HepG2 (cell line): Measurements from ENCODE around the gene OXLD1. TPM values are rescaled to one million over a fixed set of nuclear protein-coding genes. Genes with fewer than 3 reads are reported as not detected.
A peak's percentile ranks its signal among the peaks of the same experiment; 100 is the strongest.

Experiments used
- CHCHD3 ChIP-seq: sonication (generic); formaldehyde crosslinking; IDR thresholded peaks from 2 replicates; pipeline ENCODE4 v1.8.0; 2022; ENCODE audit warnings: mild to moderate bottlenecking, missing genetic modification reagents, moderate library complexity
- DMTF1 ChIP-seq: sonication (generic); formaldehyde crosslinking; IDR thresholded peaks from 2 replicates; pipeline ENCODE4 v1.4.0; 2020; ENCODE audit warnings: mild to moderate bottlenecking, missing genetic modification reagents
- HHEX ChIP-seq: IDR thresholded peaks from 2 replicates; pipeline ENCODE4 v1.6.1; 2016; ENCODE audit warnings: control low read depth
- KLF15 ChIP-seq: sonication (generic); formaldehyde crosslinking; IDR thresholded peaks from 2 replicates; pipeline ENCODE4 v1.8.1; 2023; ENCODE audit warnings: borderline replicate concordance, mild to moderate bottlenecking, inconsistent platforms, missing genetic modification reagents, mixed read lengths
- SMAD3 ChIP-seq: sonication (generic); formaldehyde crosslinking; IDR thresholded peaks from 2 replicates; pipeline ENCODE4 v1.4.0; 2020; ENCODE audit warnings: missing genetic modification reagents
- TOPORS ChIP-seq: sonication (generic); formaldehyde crosslinking; IDR thresholded peaks from 2 replicates; pipeline ENCODE4 v1.8.0; 2023; ENCODE audit warnings: mild to moderate bottlenecking, missing genetic modification reagents
- ZNF138 ChIP-seq: sonication (generic); formaldehyde crosslinking; IDR thresholded peaks from 2 replicates; pipeline ENCODE4 v1.5.0; 2020; ENCODE audit warnings: mild to moderate bottlenecking, low read depth, missing genetic modification reagents
- ZNF160 ChIP-seq: sonication (generic); formaldehyde crosslinking; IDR thresholded peaks from 2 replicates; pipeline ENCODE4 v1.8.0; 2022; ENCODE audit warnings: mild to moderate bottlenecking, inconsistent platforms, missing genetic modification reagents
- ZNF225 ChIP-seq: sonication (generic); formaldehyde crosslinking; IDR thresholded peaks from 2 replicates; pipeline ENCODE4 v1.4.0; 2020; ENCODE audit warnings: mild to moderate bottlenecking, missing genetic modification reagents
- polyA plus RNA-seq, 8 experiments: library from polyadenylated mRNA; depleted of rRNA in 3 of 8; stranded (reverse) in 7 of 8; unstranded in 1 of 8; fragments of >200 nt; fragmentation: Illumina TruSeq in 4 of 8; extraction: Trizol in 4 of 8; gene quantifications; 2 replicates each; pipeline versions ENCODE4 v1.2.1 to v1.2.3, GENCODE V29; 2011 to 2016; ENCODE audit warnings: low read depth in 4 of 8, missing spikeins in 1 of 8, mixed read lengths in 1 of 8; ENCODE audit not compliant: insufficient read depth in 1 of 8
- total RNA-seq, 5 experiments: library from RNA; depleted of rRNA; stranded (reverse); fragments of >200 nt; fragmentation: Illumina TruSeq; extraction: Trizol; gene quantifications; 2 replicates each; pipeline ENCODE4 v1.2.3, GENCODE V29; 2016; ENCODE audit warnings: low read depth in 1 of 5
- TF ChIP-seq, protein P1 (sequence below): sonication (generic); formaldehyde crosslinking; IDR thresholded peaks from 2 replicates; pipeline ENCODE4 v1.4.0; 2020; ENCODE audit warnings: mild to moderate bottlenecking, missing genetic modification reagents, borderline replicate concordance
- TF ChIP-seq, protein P2 (sequence below): sonication (generic); formaldehyde crosslinking; IDR thresholded peaks from 2 replicates; pipeline ENCODE4 v1.8.1; 2022; ENCODE audit warnings: low read depth, mild to moderate bottlenecking, missing genetic modification reagents
- TF ChIP-seq, protein P3 (sequence below): sonication (generic); formaldehyde crosslinking; IDR thresholded peaks from 2 replicates; pipeline ENCODE4 v1.4.0; 2020; ENCODE audit warnings: missing genetic modification reagents, borderline replicate concordance

The OXLD1 gene
- total and polyA plus RNA-seq, 2 of the 13 experiments (the other 11 are each of a cell fraction or from before 2014, with no cell fraction given): 27.1 to 37.5 TPM

DNA sequence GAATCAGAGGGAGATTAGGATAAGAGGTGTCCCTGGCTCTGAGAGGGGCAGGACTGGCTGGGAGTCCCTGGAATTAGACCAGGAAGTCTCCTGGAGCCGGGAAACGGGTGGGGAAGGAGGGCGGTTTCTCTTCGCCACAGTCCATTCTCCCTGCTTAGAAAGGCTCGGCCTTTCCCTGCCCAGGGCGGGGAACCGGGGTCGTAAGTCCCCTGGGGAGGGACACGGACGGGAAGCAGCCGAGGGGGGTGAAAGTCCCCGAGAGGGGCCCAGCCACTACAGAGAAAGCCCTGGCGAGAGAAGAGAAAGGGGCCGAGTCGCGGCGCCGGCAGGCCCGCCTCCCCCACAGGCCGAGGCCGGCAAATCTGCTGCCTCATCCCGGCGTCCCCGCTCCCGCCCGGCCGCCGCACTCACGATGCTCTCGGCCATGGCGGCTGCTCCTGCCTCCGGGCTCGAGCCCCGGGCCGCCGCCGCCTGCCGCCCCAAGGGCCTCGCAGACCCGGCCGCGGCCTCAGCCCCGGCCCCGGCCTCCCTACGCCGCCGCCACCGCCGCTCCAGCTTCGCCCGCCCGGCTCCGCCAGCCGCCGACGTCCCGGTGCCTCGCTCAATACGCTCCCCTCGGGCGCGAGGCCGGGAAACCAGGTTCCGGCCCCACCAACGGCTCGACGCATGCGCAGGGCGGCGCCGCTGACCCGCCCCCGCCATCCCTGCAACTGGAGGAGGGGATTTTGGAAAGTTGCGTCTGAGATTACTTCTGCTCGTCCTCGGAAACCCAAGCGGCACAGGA lies 29.7 kb downstream of the OXLD1 start, which contains the start of the genes NPLOC4 and TSPAN10 (continued):
- TF ChIP-seq DMTF1 (CRISPR knock-in tag) (no peak), ZNF138 (no peak), ZNF160 (CRISPR knock-in tag) (peak; percentile 85), KLF15 (CRISPR knock-in tag) (peak; percentile 90; the same call in 1 of the 2 replicates), TOPORS (CRISPR knock-in tag) (peak; percentile 55; the same call in 1 of the 2 replicates), HHEX (CRISPR knock-in tag) (no peak), SMAD3 (CRISPR knock-in tag) (peak; percentile 81; the same call in 1 of the 2 replicates), ZNF225 (CRISPR knock-in tag) (peak; percentile 62; the same call in 1 of the 2 replicates), CHCHD3 (no peak)
- TF ChIP-seq, protein P1, sequence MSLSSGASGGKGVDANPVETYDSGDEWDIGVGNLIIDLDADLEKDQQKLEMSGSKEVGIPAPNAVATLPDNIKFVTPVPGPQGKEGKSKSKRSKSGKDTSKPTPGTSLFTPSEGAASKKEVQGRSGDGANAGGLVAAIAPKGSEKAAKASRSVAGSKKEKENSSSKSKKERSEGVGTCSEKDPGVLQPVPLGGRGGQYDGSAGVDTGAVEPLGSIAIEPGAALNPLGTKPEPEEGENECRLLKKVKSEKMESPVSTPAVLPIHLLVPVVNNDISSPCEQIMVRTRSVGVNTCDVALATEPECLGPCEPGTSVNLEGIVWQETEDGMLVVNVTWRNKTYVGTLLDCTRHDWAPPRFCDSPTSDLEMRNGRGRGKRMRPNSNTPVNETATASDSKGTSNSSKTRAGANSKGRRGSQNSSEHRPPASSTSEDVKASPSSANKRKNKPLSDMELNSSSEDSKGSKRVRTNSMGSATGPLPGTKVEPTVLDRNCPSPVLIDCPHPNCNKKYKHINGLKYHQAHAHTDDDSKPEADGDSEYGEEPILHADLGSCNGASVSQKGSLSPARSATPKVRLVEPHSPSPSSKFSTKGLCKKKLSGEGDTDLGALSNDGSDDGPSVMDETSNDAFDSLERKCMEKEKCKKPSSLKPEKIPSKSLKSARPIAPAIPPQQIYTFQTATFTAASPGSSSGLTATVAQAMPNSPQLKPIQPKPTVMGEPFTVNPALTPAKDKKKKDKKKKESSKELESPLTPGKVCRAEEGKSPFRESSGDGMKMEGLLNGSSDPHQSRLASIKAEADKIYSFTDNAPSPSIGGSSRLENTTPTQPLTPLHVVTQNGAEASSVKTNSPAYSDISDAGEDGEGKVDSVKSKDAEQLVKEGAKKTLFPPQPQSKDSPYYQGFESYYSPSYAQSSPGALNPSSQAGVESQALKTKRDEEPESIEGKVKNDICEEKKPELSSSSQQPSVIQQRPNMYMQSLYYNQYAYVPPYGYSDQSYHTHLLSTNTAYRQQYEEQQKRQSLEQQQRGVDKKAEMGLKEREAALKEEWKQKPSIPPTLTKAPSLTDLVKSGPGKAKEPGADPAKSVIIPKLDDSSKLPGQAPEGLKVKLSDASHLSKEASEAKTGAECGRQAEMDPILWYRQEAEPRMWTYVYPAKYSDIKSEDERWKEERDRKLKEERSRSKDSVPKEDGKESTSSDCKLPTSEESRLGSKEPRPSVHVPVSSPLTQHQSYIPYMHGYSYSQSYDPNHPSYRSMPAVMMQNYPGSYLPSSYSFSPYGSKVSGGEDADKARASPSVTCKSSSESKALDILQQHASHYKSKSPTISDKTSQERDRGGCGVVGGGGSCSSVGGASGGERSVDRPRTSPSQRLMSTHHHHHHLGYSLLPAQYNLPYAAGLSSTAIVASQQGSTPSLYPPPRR (CRISPR knock-in tag): no peak
- TF ChIP-seq, protein P2, sequence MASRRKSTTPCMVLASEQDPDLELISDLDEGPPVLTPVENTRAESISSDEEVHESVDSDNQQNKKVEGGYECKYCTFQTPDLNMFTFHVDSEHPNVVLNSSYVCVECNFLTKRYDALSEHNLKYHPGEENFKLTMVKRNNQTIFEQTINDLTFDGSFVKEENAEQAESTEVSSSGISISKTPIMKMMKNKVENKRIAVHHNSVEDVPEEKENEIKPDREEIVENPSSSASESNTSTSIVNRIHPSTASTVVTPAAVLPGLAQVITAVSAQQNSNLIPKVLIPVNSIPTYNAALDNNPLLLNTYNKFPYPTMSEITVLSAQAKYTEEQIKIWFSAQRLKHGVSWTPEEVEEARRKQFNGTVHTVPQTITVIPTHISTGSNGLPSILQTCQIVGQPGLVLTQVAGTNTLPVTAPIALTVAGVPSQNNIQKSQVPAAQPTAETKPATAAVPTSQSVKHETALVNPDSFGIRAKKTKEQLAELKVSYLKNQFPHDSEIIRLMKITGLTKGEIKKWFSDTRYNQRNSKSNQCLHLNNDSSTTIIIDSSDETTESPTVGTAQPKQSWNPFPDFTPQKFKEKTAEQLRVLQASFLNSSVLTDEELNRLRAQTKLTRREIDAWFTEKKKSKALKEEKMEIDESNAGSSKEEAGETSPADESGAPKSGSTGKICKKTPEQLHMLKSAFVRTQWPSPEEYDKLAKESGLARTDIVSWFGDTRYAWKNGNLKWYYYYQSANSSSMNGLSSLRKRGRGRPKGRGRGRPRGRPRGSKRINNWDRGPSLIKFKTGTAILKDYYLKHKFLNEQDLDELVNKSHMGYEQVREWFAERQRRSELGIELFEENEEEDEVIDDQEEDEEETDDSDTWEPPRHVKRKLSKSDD (CRISPR knock-in tag): peak; percentile 37; the same call in 1 of the 2 replicates
- TF ChIP-seq, protein P3, sequence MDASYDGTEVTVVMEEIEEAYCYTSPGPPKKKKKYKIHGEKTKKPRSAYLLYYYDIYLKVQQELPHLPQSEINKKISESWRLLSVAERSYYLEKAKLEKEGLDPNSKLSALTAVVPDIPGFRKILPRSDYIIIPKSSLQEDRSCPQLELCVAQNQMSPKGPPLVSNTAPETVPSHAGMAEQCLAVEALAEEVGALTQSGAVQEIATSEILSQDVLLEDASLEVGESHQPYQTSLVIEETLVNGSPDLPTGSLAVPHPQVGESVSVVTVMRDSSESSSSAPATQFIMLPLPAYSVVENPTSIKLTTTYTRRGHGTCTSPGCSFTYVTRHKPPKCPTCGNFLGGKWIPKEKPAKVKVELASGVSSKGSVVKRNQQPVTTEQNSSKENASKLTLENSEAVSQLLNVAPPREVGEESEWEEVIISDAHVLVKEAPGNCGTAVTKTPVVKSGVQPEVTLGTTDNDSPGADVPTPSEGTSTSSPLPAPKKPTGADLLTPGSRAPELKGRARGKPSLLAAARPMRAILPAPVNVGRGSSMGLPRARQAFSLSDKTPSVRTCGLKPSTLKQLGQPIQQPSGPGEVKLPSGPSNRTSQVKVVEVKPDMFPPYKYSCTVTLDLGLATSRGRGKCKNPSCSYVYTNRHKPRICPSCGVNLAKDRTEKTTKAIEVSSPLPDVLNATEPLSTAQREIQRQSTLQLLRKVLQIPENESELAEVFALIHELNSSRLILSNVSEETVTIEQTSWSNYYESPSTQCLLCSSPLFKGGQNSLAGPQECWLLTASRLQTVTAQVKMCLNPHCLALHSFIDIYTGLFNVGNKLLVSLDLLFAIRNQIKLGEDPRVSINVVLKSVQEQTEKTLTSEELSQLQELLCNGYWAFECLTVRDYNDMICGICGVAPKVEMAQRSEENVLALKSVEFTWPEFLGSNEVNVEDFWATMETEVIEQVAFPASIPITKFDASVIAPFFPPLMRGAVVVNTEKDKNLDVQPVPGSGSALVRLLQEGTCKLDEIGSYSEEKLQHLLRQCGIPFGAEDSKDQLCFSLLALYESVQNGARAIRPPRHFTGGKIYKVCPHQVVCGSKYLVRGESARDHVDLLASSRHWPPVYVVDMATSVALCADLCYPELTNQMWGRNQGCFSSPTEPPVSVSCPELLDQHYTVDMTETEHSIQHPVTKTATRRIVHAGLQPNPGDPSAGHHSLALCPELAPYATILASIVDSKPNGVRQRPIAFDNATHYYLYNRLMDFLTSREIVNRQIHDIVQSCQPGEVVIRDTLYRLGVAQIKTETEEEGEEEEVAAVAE (CRISPR knock-in tag): peak; percentile 84; the same call in 1 of the 2 replicates
